ENCODE data around the gene VPS26A.
"Not testable (repeated sequence)": the region's sequence is repeated elsewhere in the genome, so short reads cannot be mapped to it uniquely, and the experiment has no call there.

Gene VPS26A

GRCh38 chr10:69160809-69161241 is 36.8 kb downstream of the VPS26A start:
- ATAC-seq (ENCODE audit: insufficient read depth, low read depth) = no peak
- Histone ChIP-seq H3K4me3 (ENCODE audit: low read depth in 1 of 2, low read length in 2 of 2) (no peak overlapping the region), H3K36me3 (ENCODE audit: insufficient read depth, low read length) (peaks cover 69% of the 10 kb centered on the region), H4K20me1 (ENCODE audit: insufficient read depth, low read length) (no peaks in the 10 kb centered on the region), H3K9ac (ENCODE audit: low read depth, low read length) (no peak overlapping the region), H3K27ac (ENCODE audit: low read length) (no peak overlapping the region), H3K4me2 (ENCODE audit: insufficient read depth, low read length) (no peak overlapping the region), H3K9me3 (ENCODE audit: insufficient read depth, low read length, severe bottlenecking) (no peaks in the 10 kb centered on the region), H3K79me2 (ENCODE audit: insufficient read depth, low read length) (peaks cover 2% of the 10 kb centered on the region; the same call in 1 of the 2 replicates), H2AFZ (ENCODE audit: low read depth, low read length) (no peak overlapping the region), H3K4me1 (ENCODE audit: insufficient read depth, low read length) (no peaks in the 10 kb centered on the region), H3K27me3 (ENCODE audit: insufficient read depth, low read length, poor library complexity) (no peaks in the 10 kb centered on the region)
- TF ChIP-seq CTCF (IDR thresholded peaks at IDR 0.05; ENCODE audit: borderline replicate concordance, extremely low read depth, low read length, poor library complexity, severe bottlenecking) (no peak), EZH2 (IDR thresholded peaks at IDR 0.05; ENCODE audit: borderline replicate concordance, low read depth, low read length, severe bottlenecking) (no peak)
- DNase-seq = no peak

- H3K27me3 ChIP-seq (ENCODE audit: insufficient read depth, low read length, poor library complexity) = no peaks in the 10 kb centered on the region
- H3K36me3 ChIP-seq (ENCODE audit: insufficient read depth, low read length) = peaks cover 60% of the 10 kb centered on the region
- no peak for TF ChIP-seq EZH2 (IDR thresholded peaks at IDR 0.05; ENCODE audit: borderline replicate concordance, low read depth, low read length, severe bottlenecking)
- TF ChIP-seq CTCF (IDR thresholded peaks at IDR 0.05; ENCODE audit: borderline replicate concordance, extremely low read depth, low read length, poor library complexity, severe bottlenecking) = no peak
- DNase-seq (no peak), ATAC-seq (ENCODE audit: insufficient read depth, low read depth) (no peak)
- no peaks in the 10 kb centered on the region for H3K4me1 ChIP-seq (ENCODE audit: insufficient read depth, low read length)
- no peak overlapping the region for H3K9ac ChIP-seq (ENCODE audit: low read depth, low read length)
- H3K79me2 ChIP-seq (ENCODE audit: insufficient read depth, low read length) = no peaks in the 10 kb centered on the region
- H4K20me1 ChIP-seq (ENCODE audit: insufficient read depth, low read length) = no peaks in the 10 kb centered on the region
- no peak overlapping the region for H2AFZ ChIP-seq (ENCODE audit: low read depth, low read length)
- no peak overlapping the region for H3K27ac ChIP-seq (ENCODE audit: low read length)
- no peak overlapping the region for H3K4me3 ChIP-seq (ENCODE audit: low read depth in 1 of 2, low read length in 2 of 2)
- H3K4me2 ChIP-seq (ENCODE audit: insufficient read depth, low read length) = no peak overlapping the region
- H3K9me3 ChIP-seq (ENCODE audit: insufficient read depth, low read length, severe bottlenecking) = no peaks in the 10 kb centered on the region
Observed at GRCh38 chr10:69168493-69168892, 44.5 kb downstream of the VPS26A start.

- H3K4me2 ChIP-seq (ENCODE audit: insufficient read depth, low read length) = no peak overlapping the region
- no peaks in the 10 kb centered on the region for H3K4me1 ChIP-seq (ENCODE audit: insufficient read depth, low read length)
- H3K9me3 ChIP-seq (ENCODE audit: insufficient read depth, low read length, severe bottlenecking) = no peaks in the 10 kb centered on the region
- H3K36me3 ChIP-seq (ENCODE audit: insufficient read depth, low read length) = peaks cover 35% of the 10 kb centered on the region; the same call in 1 of the 2 replicates
- H3K27me3 ChIP-seq (ENCODE audit: insufficient read depth, low read length, poor library complexity) = no peaks in the 10 kb centered on the region
- ATAC-seq (ENCODE audit: insufficient read depth, low read depth) (no peak), DNase-seq (no peak)
- no peaks in the 10 kb centered on the region for H4K20me1 ChIP-seq (ENCODE audit: insufficient read depth, low read length)
- H3K4me3 ChIP-seq (ENCODE audit: low read depth in 1 of 2, low read length in 2 of 2) = no peak overlapping the region
- no peaks in the 10 kb centered on the region for H3K79me2 ChIP-seq (ENCODE audit: insufficient read depth, low read length)
- no peak overlapping the region for H3K9ac ChIP-seq (ENCODE audit: low read depth, low read length)
- no peak overlapping the region for H2AFZ ChIP-seq (ENCODE audit: low read depth, low read length)
- H3K27ac ChIP-seq (ENCODE audit: low read length) = no peak overlapping the region
- TF ChIP-seq CTCF (IDR thresholded peaks at IDR 0.05; ENCODE audit: borderline replicate concordance, extremely low read depth, low read length, poor library complexity, severe bottlenecking) (no peak), EZH2 (IDR thresholded peaks at IDR 0.05; ENCODE audit: borderline replicate concordance, low read depth, low read length, severe bottlenecking) (no peak)
Observed at GRCh38 chr10:69172241-69172982, 48.4 kb downstream of the VPS26A start.

GRCh38 chr10:69175326-69175725 is 51.3 kb downstream of the VPS26A start:
- not testable (repeated sequence) for DNase-seq; H4K20me1 ChIP-seq (ENCODE audit: insufficient read depth, low read length); H3K9me3 ChIP-seq (ENCODE audit: insufficient read depth, low read length, severe bottlenecking); H3K27ac ChIP-seq (ENCODE audit: low read length); H3K9ac ChIP-seq (ENCODE audit: low read depth, low read length); H3K27me3 ChIP-seq (ENCODE audit: insufficient read depth, low read length, poor library complexity); ATAC-seq (ENCODE audit: insufficient read depth, low read depth); H3K4me3 ChIP-seq (ENCODE audit: low read depth in 1 of 2, low read length in 2 of 2); H3K4me2 ChIP-seq (ENCODE audit: insufficient read depth, low read length); H2AFZ ChIP-seq (ENCODE audit: low read depth, low read length)
- peaks cover 10% of the 10 kb centered on the region for H3K79me2 ChIP-seq (ENCODE audit: insufficient read depth, low read length)
- peaks cover 13% of the 10 kb centered on the region for H3K4me1 ChIP-seq (ENCODE audit: insufficient read depth, low read length)
- peaks cover 26% of the 10 kb centered on the region for H3K36me3 ChIP-seq (ENCODE audit: insufficient read depth, low read length)

Measured in DND-41 (cell line).